ENCODE measurements around the gene NBEA. TPM values are rescaled to one million over a fixed set of nuclear protein-coding genes. Genes with fewer than 3 reads are reported as not detected.

NBEA gene
- total and polyA plus RNA-seq, 2 experiments from 2014 or later, result 2.6 to 12.3 TPM

- H3K4me2 ChIP-seq, result peak overlapping the region; percentile 14
- 52% methylated on average over 11 of the region's 11 CpGs for WGBS (ENCODE audit: low lambda C conversion rate, missing lambda C conversion rate)
- no peaks in the 10 kb centered on the region for H3K9me2 ChIP-seq (replicated peaks; ENCODE audit: insufficient read depth)
- peak overlapping the region; percentile 80 for H3K27ac ChIP-seq
- H3K36me3 ChIP-seq (replicated peaks; ENCODE audit: insufficient read depth, low read depth), result no peaks in the 10 kb centered on the region
- no peak overlapping the region for H2AFZ ChIP-seq
- no peaks in the 10 kb centered on the region for H4K20me1 ChIP-seq (ENCODE audit: insufficient read depth, poor library complexity, severe bottlenecking)
- H3K27me3 ChIP-seq, result no peaks in the 10 kb centered on the region
- H3K4me1 ChIP-seq (ENCODE audit: insufficient read depth), result peaks cover 32% of the 10 kb centered on the region
- H3K79me2 ChIP-seq, result no peaks in the 10 kb centered on the region
- no peak overlapping the region for H3K4me3 ChIP-seq
- H3K9me3 ChIP-seq (ENCODE audit: low read depth), result no peaks in the 10 kb centered on the region
- TF ChIP-seq, protein P1, sequence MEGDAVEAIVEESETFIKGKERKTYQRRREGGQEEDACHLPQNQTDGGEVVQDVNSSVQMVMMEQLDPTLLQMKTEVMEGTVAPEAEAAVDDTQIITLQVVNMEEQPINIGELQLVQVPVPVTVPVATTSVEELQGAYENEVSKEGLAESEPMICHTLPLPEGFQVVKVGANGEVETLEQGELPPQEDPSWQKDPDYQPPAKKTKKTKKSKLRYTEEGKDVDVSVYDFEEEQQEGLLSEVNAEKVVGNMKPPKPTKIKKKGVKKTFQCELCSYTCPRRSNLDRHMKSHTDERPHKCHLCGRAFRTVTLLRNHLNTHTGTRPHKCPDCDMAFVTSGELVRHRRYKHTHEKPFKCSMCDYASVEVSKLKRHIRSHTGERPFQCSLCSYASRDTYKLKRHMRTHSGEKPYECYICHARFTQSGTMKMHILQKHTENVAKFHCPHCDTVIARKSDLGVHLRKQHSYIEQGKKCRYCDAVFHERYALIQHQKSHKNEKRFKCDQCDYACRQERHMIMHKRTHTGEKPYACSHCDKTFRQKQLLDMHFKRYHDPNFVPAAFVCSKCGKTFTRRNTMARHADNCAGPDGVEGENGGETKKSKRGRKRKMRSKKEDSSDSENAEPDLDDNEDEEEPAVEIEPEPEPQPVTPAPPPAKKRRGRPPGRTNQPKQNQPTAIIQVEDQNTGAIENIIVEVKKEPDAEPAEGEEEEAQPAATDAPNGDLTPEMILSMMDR (IDR thresholded peaks at IDR 0.05; ENCODE audit: poor library complexity), result no peak
- TF ChIP-seq EZH2 (IDR thresholded peaks at IDR 0.05; ENCODE audit: borderline replicate concordance), result no peak
- no peak for TF ChIP-seq EZH2phosphoT487 (IDR thresholded peaks at IDR 0.05; ENCODE audit: low read depth, severe bottlenecking, unreplicated experiment)
- peak; percentile 48 for DNase-seq (ENCODE audit: low spot score)
Measured at GRCh38 chr13:35712907-35713761, 771.1 kb downstream of the NBEA start.

DNA sequence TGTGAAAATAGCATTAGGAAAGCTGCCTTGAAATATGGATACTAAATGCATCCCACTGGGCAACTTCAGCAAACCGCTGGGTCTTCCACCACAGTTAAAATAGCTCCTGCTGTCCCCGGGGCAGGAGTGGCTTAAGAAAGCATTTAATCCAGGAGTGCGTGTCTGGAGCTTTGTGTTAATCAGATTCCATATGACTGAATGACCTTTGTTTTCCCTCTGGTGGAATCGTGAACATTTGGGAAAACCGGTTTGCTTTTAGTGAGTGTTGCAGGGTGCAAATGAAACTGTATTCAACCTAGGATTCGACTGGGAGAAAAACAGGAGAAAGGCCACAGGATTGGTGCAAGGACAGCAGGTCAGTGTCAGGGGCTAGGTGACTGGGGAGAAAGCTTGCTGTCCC, 772.1 kb downstream of the NBEA start:
- Histone ChIP-seq H3K36me3 (replicated peaks; ENCODE audit: insufficient read depth, low read depth) (no peaks in the 10 kb centered on the region), H2AFZ (no peak overlapping the region), H4K20me1 (ENCODE audit: insufficient read depth, poor library complexity, severe bottlenecking) (no peaks in the 10 kb centered on the region), H3K79me2 (no peaks in the 10 kb centered on the region), H3K4me3 (no peak overlapping the region), H3K27ac (peak overlapping the region; percentile 72), H3K9me3 (ENCODE audit: low read depth) (no peaks in the 10 kb centered on the region), H3K4me1 (ENCODE audit: insufficient read depth) (peaks cover 32% of the 10 kb centered on the region), H3K4me2 (peak overlapping the region; percentile 14), H3K9me2 (replicated peaks; ENCODE audit: insufficient read depth) (no peaks in the 10 kb centered on the region), H3K27me3 (no peaks in the 10 kb centered on the region)
- 37% methylated on average over 6 of the region's 6 CpGs for WGBS (ENCODE audit: low lambda C conversion rate, missing lambda C conversion rate)
- DNase-seq (ENCODE audit: low spot score), result no peak
- TF ChIP-seq EZH2 (IDR thresholded peaks at IDR 0.05; ENCODE audit: borderline replicate concordance) (no peak), EZH2phosphoT487 (IDR thresholded peaks at IDR 0.05; ENCODE audit: low read depth, severe bottlenecking, unreplicated experiment) (no peak)
- TF ChIP-seq, protein P1 (IDR thresholded peaks at IDR 0.05; ENCODE audit: poor library complexity), result no peak

DNA sequence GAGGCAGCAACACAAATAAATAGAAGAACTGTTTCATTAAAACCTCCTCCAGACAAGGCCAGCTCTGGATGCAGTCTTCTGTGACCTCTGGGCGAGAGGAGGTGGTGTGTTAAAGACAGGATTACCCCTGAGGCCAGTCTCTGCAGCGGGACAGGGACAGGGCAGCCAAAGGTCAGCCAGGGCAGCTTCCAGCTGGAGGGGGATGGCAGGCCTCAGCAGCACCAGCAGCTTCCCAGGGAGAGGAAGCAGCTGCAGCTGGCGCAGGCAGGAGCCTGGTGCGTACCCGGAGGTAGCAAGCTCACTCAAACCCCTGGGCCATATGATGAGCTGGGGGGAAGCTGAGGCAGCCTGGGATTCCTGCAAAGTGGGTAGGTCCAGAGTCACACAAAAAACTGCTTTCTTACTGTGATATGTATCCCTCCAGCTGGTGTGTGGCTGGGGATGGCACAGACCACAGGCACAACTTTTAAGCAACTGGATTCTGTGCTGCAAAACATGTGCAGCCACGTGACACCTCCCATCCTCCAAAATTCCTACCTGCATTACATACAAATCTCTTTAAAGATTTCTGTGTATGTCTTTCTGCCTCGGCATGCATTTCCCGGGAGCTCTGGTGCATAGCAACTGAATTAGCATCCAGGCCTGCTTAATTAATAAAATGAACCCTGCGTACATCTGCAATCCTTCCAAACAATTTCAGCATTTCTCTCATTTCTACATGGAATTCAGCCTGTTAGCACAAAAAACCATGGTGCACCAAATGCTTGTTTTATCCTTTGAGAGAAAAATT, 772.7 kb downstream of the NBEA start:
- Histone ChIP-seq H3K4me2 (peak overlapping the region; percentile 14), H3K9me3 (ENCODE audit: low read depth) (no peaks in the 10 kb centered on the region), H3K36me3 (replicated peaks; ENCODE audit: insufficient read depth, low read depth) (no peaks in the 10 kb centered on the region), H2AFZ (no peak overlapping the region), H3K27ac (peak overlapping the region; percentile 72), H3K79me2 (no peaks in the 10 kb centered on the region), H3K4me3 (no peak overlapping the region), H3K27me3 (no peaks in the 10 kb centered on the region), H3K4me1 (ENCODE audit: insufficient read depth) (peaks cover 32% of the 10 kb centered on the region), H4K20me1 (ENCODE audit: insufficient read depth, poor library complexity, severe bottlenecking) (no peaks in the 10 kb centered on the region), H3K9me2 (replicated peaks; ENCODE audit: insufficient read depth) (no peaks in the 10 kb centered on the region)
- 64% methylated on average over 9 of the region's 9 CpGs for WGBS (ENCODE audit: low lambda C conversion rate, missing lambda C conversion rate)
- no peak for DNase-seq (ENCODE audit: low spot score)
- TF ChIP-seq, protein P1 (IDR thresholded peaks at IDR 0.05; ENCODE audit: poor library complexity), result no peak
- no peak for TF ChIP-seq EZH2 (IDR thresholded peaks at IDR 0.05; ENCODE audit: borderline replicate concordance)
- no peak for TF ChIP-seq EZH2phosphoT487 (IDR thresholded peaks at IDR 0.05; ENCODE audit: low read depth, severe bottlenecking, unreplicated experiment)

Measured in hepatocyte (in vitro differentiated cells).